ENCODE results near the gene CR2.

DNA sequence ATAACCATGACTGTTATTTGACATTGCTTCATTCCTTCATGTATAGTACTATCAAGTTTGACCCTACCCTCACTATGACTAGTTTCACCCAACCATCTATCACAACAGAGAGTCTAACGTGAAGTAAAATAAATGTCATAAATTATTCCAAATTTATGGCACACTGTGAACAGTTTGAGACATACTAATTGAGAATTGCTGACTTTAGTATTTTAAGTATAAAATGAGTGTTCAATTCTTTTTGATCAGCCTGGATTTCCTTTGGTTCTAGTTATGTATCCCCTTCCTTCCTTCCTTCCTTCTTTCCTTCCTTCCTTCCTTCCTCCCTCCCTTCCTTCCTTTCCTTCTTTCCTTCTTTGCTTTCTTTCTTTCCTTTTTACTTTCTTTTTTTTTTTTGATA, 56.3 kb downstream of the CR2 start:
- TF ChIP-seq, protein P1, sequence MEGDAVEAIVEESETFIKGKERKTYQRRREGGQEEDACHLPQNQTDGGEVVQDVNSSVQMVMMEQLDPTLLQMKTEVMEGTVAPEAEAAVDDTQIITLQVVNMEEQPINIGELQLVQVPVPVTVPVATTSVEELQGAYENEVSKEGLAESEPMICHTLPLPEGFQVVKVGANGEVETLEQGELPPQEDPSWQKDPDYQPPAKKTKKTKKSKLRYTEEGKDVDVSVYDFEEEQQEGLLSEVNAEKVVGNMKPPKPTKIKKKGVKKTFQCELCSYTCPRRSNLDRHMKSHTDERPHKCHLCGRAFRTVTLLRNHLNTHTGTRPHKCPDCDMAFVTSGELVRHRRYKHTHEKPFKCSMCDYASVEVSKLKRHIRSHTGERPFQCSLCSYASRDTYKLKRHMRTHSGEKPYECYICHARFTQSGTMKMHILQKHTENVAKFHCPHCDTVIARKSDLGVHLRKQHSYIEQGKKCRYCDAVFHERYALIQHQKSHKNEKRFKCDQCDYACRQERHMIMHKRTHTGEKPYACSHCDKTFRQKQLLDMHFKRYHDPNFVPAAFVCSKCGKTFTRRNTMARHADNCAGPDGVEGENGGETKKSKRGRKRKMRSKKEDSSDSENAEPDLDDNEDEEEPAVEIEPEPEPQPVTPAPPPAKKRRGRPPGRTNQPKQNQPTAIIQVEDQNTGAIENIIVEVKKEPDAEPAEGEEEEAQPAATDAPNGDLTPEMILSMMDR (IDR thresholded peaks at IDR 0.05) = no peak
- no peak for TF ChIP-seq ZFX (IDR thresholded peaks at IDR 0.05; ENCODE audit: borderline replicate concordance)
